Peyer's patch (tissue), 4 donors: ENCODE results near the gene SCGB1A1. TPM values are rescaled to one million over a fixed set of nuclear protein-coding genes. Genes with fewer than 3 reads are reported as not detected.

Source experiments
- DNase-seq, 3 donors: peaks; one replicate each; pipeline ENCODE4 v3.0.0-alpha.2; 2017 to 2019
- H3K27ac ChIP-seq, 4 donors: fragments of 200-600 bp; sonication (generic); one replicate each; pipeline ENCODE4 v1.5.1; 2016 to 2019
- H3K27me3 ChIP-seq, 2 donors: fragments of 200-600 bp; sonication (generic); one replicate each; pipeline ENCODE4 v1.5.1; 2019
- H3K36me3 ChIP-seq, 3 donors: fragments of 200-600 bp; sonication (generic); one replicate each; pipeline ENCODE4 v1.5.1; 2016 to 2019
- H3K4me1 ChIP-seq, 4 donors: fragments of 200-600 bp; sonication (generic); one replicate each; pipeline ENCODE4 v1.5.1; 2016 to 2019
- H3K4me3 ChIP-seq, 4 donors: fragments of 200-600 bp; sonication (generic); 1 replicate in 3 of 4; 2 replicates in 1 of 4; pipeline ENCODE4 v1.5.1; 2016 to 2019; ENCODE audit warnings: mild to moderate bottlenecking in 1 of 4
- H3K9me3 ChIP-seq, 4 donors: fragments of 200-600 bp; sonication (generic); one replicate each; pipeline ENCODE4 v1.5.1; 2016 to 2019; ENCODE audit warnings: mild to moderate bottlenecking in 1 of 4
- POLR2A ChIP-seq, 2 donors: fragments of 450-650 bp; IDR thresholded peaks; one replicate each; pipeline ENCODE4 v1.5.1; 2017; ENCODE audit warnings: antibody characterized with exemption in 2 of 2, mild to moderate bottlenecking in 2 of 2, moderate library complexity in 2 of 2
- total RNA-seq, 4 donors: library from RNA; depleted of rRNA; stranded (reverse); fragments of >200 nt; gene quantifications; one replicate each; pipeline ENCODE4 v1.1.0, GENCODE V29; 2016
- TF ChIP-seq, protein P1 (sequence below), 6 experiments: fragments of 450-650 bp in 4 of 6; fragments of 200-600 bp in 2 of 6; sonication (generic) in 1 of 6; IDR thresholded peaks; one replicate each; pipeline ENCODE4 v1.5.1; 2017 to 2019; ENCODE audit warnings: antibody characterized with exemption in 6 of 6, mild to moderate bottlenecking in 3 of 6, moderate library complexity in 1 of 6

Gene SCGB1A1
- total RNA-seq, 4 donors from 2014 or later = not detected

- H3K4me3 ChIP-seq = no peak overlapping the region
- H3K4me1 ChIP-seq = no peaks in the 10 kb centered on the region
- TF ChIP-seq, protein P1, sequence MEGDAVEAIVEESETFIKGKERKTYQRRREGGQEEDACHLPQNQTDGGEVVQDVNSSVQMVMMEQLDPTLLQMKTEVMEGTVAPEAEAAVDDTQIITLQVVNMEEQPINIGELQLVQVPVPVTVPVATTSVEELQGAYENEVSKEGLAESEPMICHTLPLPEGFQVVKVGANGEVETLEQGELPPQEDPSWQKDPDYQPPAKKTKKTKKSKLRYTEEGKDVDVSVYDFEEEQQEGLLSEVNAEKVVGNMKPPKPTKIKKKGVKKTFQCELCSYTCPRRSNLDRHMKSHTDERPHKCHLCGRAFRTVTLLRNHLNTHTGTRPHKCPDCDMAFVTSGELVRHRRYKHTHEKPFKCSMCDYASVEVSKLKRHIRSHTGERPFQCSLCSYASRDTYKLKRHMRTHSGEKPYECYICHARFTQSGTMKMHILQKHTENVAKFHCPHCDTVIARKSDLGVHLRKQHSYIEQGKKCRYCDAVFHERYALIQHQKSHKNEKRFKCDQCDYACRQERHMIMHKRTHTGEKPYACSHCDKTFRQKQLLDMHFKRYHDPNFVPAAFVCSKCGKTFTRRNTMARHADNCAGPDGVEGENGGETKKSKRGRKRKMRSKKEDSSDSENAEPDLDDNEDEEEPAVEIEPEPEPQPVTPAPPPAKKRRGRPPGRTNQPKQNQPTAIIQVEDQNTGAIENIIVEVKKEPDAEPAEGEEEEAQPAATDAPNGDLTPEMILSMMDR (IDR thresholded peaks at IDR 0.05) = no peak
- no peak for TF ChIP-seq POLR2A (IDR thresholded peaks at IDR 0.05)
- H3K9me3 ChIP-seq = no peaks in the 10 kb centered on the region
- H3K27me3 ChIP-seq = no peaks in the 10 kb centered on the region
- H3K36me3 ChIP-seq = no peaks in the 10 kb centered on the region
- DNase-seq = no peak
- peak overlapping the region in 2 of 4 donors; percentile 12 to 62 for H3K27ac ChIP-seq
Observed at GRCh38 chr11:62472063-62472884, 53.4 kb downstream of the SCGB1A1 start.

Other genes starting within 250 kb of the SCGB1A1 start
- gene SCGB1D1, start 228.8 kb upstream of the SCGB1A1 start, total RNA-seq = not detected
- gene SCGB2A1, start 210.4 kb upstream of the SCGB1A1 start, total RNA-seq = 1 to 10 TPM in 1 of 4 donors, not detected in 3; 4.4 TPM
- gene SCGB1D2, start 176.8 kb upstream of the SCGB1A1 start, total RNA-seq = not detected
- not detected for gene SCGB2A2, start 148.9 kb upstream of the SCGB1A1 start, total RNA-seq
- not detected for gene SCGB1D4, start 120.0 kb upstream of the SCGB1A1 start, total RNA-seq
- gene ASRGL1, start 81.6 kb upstream of the SCGB1A1 start, total RNA-seq = 10 to 100 TPM; 26.0 to 57.8 (median 29.8) TPM
- gene AHNAK, start 127.8 kb downstream of the SCGB1A1 start, total RNA-seq = 1,000 to 10,000 TPM in 1 of 4 donors, 100 to 1,000 TPM in 3; 571 to 1,016 (median 697) TPM
- gene EEF1G, start 154.9 kb downstream of the SCGB1A1 start, total RNA-seq = 1,000 to 10,000 TPM in 1 of 4 donors, 100 to 1,000 TPM in 3; 781 to 1,253 (median 958) TPM
- gene TUT1, start 172.5 kb downstream of the SCGB1A1 start, total RNA-seq = 10 to 100 TPM in 3 of 4 donors, 1 to 10 TPM in 1; 5.0 to 29.4 (median 17.5) TPM
- 10 to 100 TPM; 47.9 to 74.7 (median 58.9) TPM for gene MTA2, start 182.8 kb downstream of the SCGB1A1 start, total RNA-seq
- 100 to 1,000 TPM in 1 of 4 donors, 10 to 100 TPM in 3; 41.3 to 128 (median 59.8) TPM for gene EML3, start 193.7 kb downstream of the SCGB1A1 start, total RNA-seq
- gene ROM1, start 194.2 kb downstream of the SCGB1A1 start, total RNA-seq = 1 to 10 TPM in 3 of 4 donors, not detected in 1; 1.9 to 3.9 (median 1.9) TPM
- gene B3GAT3, start 203.0 kb downstream of the SCGB1A1 start, total RNA-seq = 10 to 100 TPM; 26.6 to 88.3 (median 38.0) TPM
- 100 to 1,000 TPM; 131 to 146 (median 140) TPM for gene GANAB, start 227.6 kb downstream of the SCGB1A1 start, total RNA-seq
- 10 to 100 TPM; 14.9 to 21.3 (median 19.5) TPM for gene INTS5, start 234.3 kb downstream of the SCGB1A1 start, total RNA-seq
- 10 to 100 TPM; 29.2 to 97.4 (median 41.1) TPM for gene C11orf98, start 246.2 kb downstream of the SCGB1A1 start, total RNA-seq
- gene CSKMT, start 246.3 kb downstream of the SCGB1A1 start, total RNA-seq = 10 to 100 TPM in 1 of 4 donors, 1 to 10 TPM in 2, not detected in 1; 9.1 to 13.5 (median 9.2) TPM